SK-N-SH (cell line): ENCODE data around the gene TMEM98.

Experiments
- EZH2phosphoT487 ChIP-seq: fragments of 200-600 bp; sonication (generic); IDR thresholded peaks from 2 replicates; pipeline ENCODE4 v1.6.1; 2017; ENCODE audit warnings: low read depth, mixed run types, mild to moderate bottlenecking, antibody characterized with exemption, moderate library complexity, borderline replicate concordance
- MAX ChIP-seq: IDR thresholded peaks from 2 replicates; pipeline ENCODE4 v1.4.0; 2012; ENCODE audit warnings: low read depth
- PBX3 ChIP-seq: IDR thresholded peaks from 2 replicates; pipeline ENCODE4; 2012
- POLR2AphosphoS5 ChIP-seq: IDR thresholded peaks from 2 replicates; pipeline ENCODE4 v1.6.1; 2012; ENCODE audit warnings: low read depth, low read length
- RAD21 ChIP-seq: IDR thresholded peaks from 2 replicates; pipeline ENCODE4 v1.6.1; 2012; ENCODE audit warnings: mild to moderate bottlenecking, low read length
- SMC3 ChIP-seq: IDR thresholded peaks from 2 replicates; pipeline ENCODE4 v1.6.1; 2012; ENCODE audit warnings: low read depth, low read length, improper control_type of control experiment
- ZBTB33 ChIP-seq: IDR thresholded peaks from 2 replicates; pipeline ENCODE4 v1.4.0; 2012; ENCODE audit warnings: low read depth, borderline replicate concordance
- TF ChIP-seq, protein P1 (sequence below): fragments of 200-600 bp; sonication (generic); IDR thresholded peaks from 2 replicates; pipeline ENCODE4 v1.6.1; 2017; ENCODE audit warnings: antibody characterized with exemption, mild to moderate bottlenecking, moderate library complexity

GRCh38 chr17:32935726-32936125 is 7.8 kb downstream of the TMEM98 start:
- TF ChIP-seq SMC3 (no peak), EZH2phosphoT487 (no peak), ZBTB33 (no peak), RAD21 (no peak), POLR2AphosphoS5 (no peak), PBX3 (no peak), MAX (no peak)
- TF ChIP-seq, protein P1, sequence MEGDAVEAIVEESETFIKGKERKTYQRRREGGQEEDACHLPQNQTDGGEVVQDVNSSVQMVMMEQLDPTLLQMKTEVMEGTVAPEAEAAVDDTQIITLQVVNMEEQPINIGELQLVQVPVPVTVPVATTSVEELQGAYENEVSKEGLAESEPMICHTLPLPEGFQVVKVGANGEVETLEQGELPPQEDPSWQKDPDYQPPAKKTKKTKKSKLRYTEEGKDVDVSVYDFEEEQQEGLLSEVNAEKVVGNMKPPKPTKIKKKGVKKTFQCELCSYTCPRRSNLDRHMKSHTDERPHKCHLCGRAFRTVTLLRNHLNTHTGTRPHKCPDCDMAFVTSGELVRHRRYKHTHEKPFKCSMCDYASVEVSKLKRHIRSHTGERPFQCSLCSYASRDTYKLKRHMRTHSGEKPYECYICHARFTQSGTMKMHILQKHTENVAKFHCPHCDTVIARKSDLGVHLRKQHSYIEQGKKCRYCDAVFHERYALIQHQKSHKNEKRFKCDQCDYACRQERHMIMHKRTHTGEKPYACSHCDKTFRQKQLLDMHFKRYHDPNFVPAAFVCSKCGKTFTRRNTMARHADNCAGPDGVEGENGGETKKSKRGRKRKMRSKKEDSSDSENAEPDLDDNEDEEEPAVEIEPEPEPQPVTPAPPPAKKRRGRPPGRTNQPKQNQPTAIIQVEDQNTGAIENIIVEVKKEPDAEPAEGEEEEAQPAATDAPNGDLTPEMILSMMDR = no peak
